GM23338 (cell line): ENCODE data around the gene NELFA. TPM values are rescaled to one million over a fixed set of nuclear protein-coding genes. Genes with fewer than 3 reads are reported as not detected.

Experiments
- ATAC-seq: fragments of 200-7000 bp; cut with Tn5 transposase; 3 replicates; pipeline ENCODE4 v1.9.1; 2020
- DNase-seq: peaks from one replicate; pipeline ENCODE4 v3.0.0-alpha.2; 2015; ENCODE audit warnings: low spot score
- H2AFZ ChIP-seq: fragments of 200-600 bp; sonication (generic); 2 replicates; pipeline ENCODE4 v1.8.0; 2016; ENCODE audit warnings: antibody characterized with exemption, mild to moderate bottlenecking, moderate library complexity
- H3F3A ChIP-seq: fragments of 200-600 bp; sonication (generic); replicated peaks from 2 replicates; pipeline ENCODE4 v1.8.0; 2017; ENCODE audit warnings: antibody characterized with exemption, mixed run types, low read depth
- H3K27ac ChIP-seq: fragments of 200-600 bp; sonication (generic); 2 replicates; pipeline ENCODE4 v1.6.1; 2016; ENCODE audit warnings: low read depth
- H3K27me3 ChIP-seq: fragments of 200-600 bp; sonication (generic); 2 replicates; pipeline ENCODE4 v1.8.0; 2016; ENCODE audit warnings: mild to moderate bottlenecking, mixed run types, moderate library complexity; ENCODE audit not compliant: insufficient read depth
- H3K36me3 ChIP-seq: fragments of 200-600 bp; sonication (generic); 2 replicates; pipeline ENCODE4 v1.8.0; 2016; ENCODE audit warnings: mild to moderate bottlenecking; ENCODE audit not compliant: insufficient read depth
- H3K4me1 ChIP-seq: fragments of 200-600 bp; sonication (generic); 2 replicates; pipeline ENCODE4 v1.8.0; 2016; ENCODE audit warnings: mild to moderate bottlenecking, moderate library complexity; ENCODE audit not compliant: insufficient read depth
- H3K4me2 ChIP-seq: fragments of 200-600 bp; sonication (generic); 2 replicates; pipeline ENCODE4 v1.7.1; 2017; ENCODE audit warnings: mixed run types
- H3K4me3 ChIP-seq: fragments of 200-600 bp; sonication (generic); 2 replicates; pipeline ENCODE4 v1.6.1; 2016; ENCODE audit warnings: mixed run types
- H3K79me2 ChIP-seq: fragments of 200-600 bp; sonication (generic); replicated peaks from 2 replicates; pipeline ENCODE4 v1.8.0; 2017; ENCODE audit warnings: mild to moderate bottlenecking; ENCODE audit not compliant: insufficient read depth
- H3K9me2 ChIP-seq: fragments of 200-600 bp; sonication (generic); 2 replicates; pipeline ENCODE4 v1.8.0; 2017; ENCODE audit not compliant: insufficient read depth
- H4K20me1 ChIP-seq: fragments of 200-600 bp; sonication (generic); replicated peaks from 2 replicates; pipeline ENCODE4 v1.8.0; 2017; ENCODE audit warnings: mild to moderate bottlenecking; ENCODE audit not compliant: insufficient read depth
- H3K27ac Mint-ChIP-seq: 2 replicates; pipeline ENCODE4 v1.8.0; 2020; ENCODE audit warnings: inconsistent platforms, mild to moderate bottlenecking, moderate library complexity, mixed read lengths
- H3K27me3 Mint-ChIP-seq: 3 replicates; pipeline ENCODE4 v1.8.0; 2022; ENCODE audit warnings: low read depth, mild to moderate bottlenecking, moderate library complexity, mixed read lengths, inconsistent platforms; ENCODE audit not compliant: insufficient read depth, poor library complexity
- H3K36me3 Mint-ChIP-seq: 3 replicates; pipeline ENCODE4 v1.8.0; 2021; ENCODE audit warnings: low read depth, mild to moderate bottlenecking, inconsistent platforms, moderate library complexity, mixed read lengths
- H3K4me1 Mint-ChIP-seq: 3 replicates; pipeline ENCODE4 v1.8.0; 2020; ENCODE audit warnings: mild to moderate bottlenecking, inconsistent platforms, mixed read lengths
- H3K4me3 Mint-ChIP-seq: 3 replicates; pipeline ENCODE4 v1.8.0; 2021; ENCODE audit warnings: moderate library complexity, mild to moderate bottlenecking, inconsistent platforms, mixed read lengths
- H3K9me3 Mint-ChIP-seq: 3 replicates; pipeline ENCODE4 v1.8.0; 2020; ENCODE audit warnings: moderate library complexity, mild to moderate bottlenecking, inconsistent platforms, mixed read lengths
- CREB1 ChIP-seq: fragments of 250-450 bp; sonication (Bioruptor Pico); IDR thresholded peaks from 2 replicates; pipeline ENCODE4 v1.5.0; 2020; ENCODE audit warnings: low read depth, mild to moderate bottlenecking, moderate library complexity
- EZH2 ChIP-seq: fragments of 200-600 bp; sonication (generic); IDR thresholded peaks from one replicate; pipeline ENCODE4 v1.8.0; 2017; ENCODE audit warnings: antibody characterized with exemption, mild to moderate bottlenecking, low read depth; ENCODE audit not compliant: unreplicated experiment
- EZH2phosphoT487 ChIP-seq: fragments of 200-600 bp; sonication (generic); IDR thresholded peaks from one replicate; pipeline ENCODE4 v1.8.1; 2018; ENCODE audit warnings: antibody characterized with exemption; ENCODE audit not compliant: unreplicated experiment
- JUNB ChIP-seq: IDR thresholded peaks from one replicate; pipeline ENCODE4 v1.6.1; 2016; ENCODE audit warnings: antibody characterized with exemption; ENCODE audit not compliant: unreplicated experiment
- NANOG ChIP-seq: IDR thresholded peaks from 2 replicates; pipeline ENCODE4 v1.6.1; 2016; ENCODE audit warnings: antibody characterized with exemption, borderline replicate concordance
- POLR2AphosphoS5 ChIP-seq: IDR thresholded peaks from 2 replicates; pipeline ENCODE4 v1.6.1; 2016; ENCODE audit warnings: antibody characterized with exemption, low read depth
- STAT1 ChIP-seq: IDR thresholded peaks from one replicate; pipeline ENCODE4 v1.6.1; 2016; ENCODE audit warnings: antibody characterized with exemption; ENCODE audit not compliant: unreplicated experiment
- ZNF114 ChIP-seq: fragments of 250-450 bp; sonication (Bioruptor Pico); IDR thresholded peaks from 2 replicates; pipeline ENCODE4 v1.5.0; 2020; ENCODE audit warnings: mild to moderate bottlenecking, moderate library complexity
- polyA plus RNA-seq: library from polyadenylated mRNA; unstranded; fragments of >200 nt; fragmentation: Nextera tagmentation; extraction: Ambion mirVana; gene quantifications from 2 replicates; pipeline ENCODE4 v1.2.1, GENCODE V29; 2016
- total RNA-seq: library from RNA; depleted of rRNA; stranded (reverse); fragments of >200 nt; shearing (Covaris generic); gene quantifications from 2 replicates; pipeline ENCODE4 v1.2.3, GENCODE V29; 2014
- TF ChIP-seq, protein P1 (sequence below): IDR thresholded peaks from 2 replicates; pipeline ENCODE4 v1.6.1; 2016; ENCODE audit warnings: antibody characterized with exemption
- TF ChIP-seq, protein P2 (sequence below): fragments of 250-450 bp; sonication (Bioruptor Pico); IDR thresholded peaks from 2 replicates; pipeline ENCODE4 v1.5.0; 2020; ENCODE audit warnings: mild to moderate bottlenecking, moderate library complexity
- TF ChIP-seq, protein P3 (sequence below), 2 experiments: fragments of 200-600 bp in 1 of 2; sonication (generic) in 1 of 2; conservative IDR thresholded peaks; 2 replicates each; pipeline versions ENCODE4 v1.5.1 to v1.6.1; 2016 to 2017; ENCODE audit warnings: antibody characterized with exemption in 2 of 2, low read depth in 2 of 2, mild to moderate bottlenecking in 2 of 2, moderate library complexity in 1 of 2

Gene NELFA
- total and polyA plus RNA-seq, 2 experiments from 2014 or later = 62.8 to 63.3 TPM

DNA sequence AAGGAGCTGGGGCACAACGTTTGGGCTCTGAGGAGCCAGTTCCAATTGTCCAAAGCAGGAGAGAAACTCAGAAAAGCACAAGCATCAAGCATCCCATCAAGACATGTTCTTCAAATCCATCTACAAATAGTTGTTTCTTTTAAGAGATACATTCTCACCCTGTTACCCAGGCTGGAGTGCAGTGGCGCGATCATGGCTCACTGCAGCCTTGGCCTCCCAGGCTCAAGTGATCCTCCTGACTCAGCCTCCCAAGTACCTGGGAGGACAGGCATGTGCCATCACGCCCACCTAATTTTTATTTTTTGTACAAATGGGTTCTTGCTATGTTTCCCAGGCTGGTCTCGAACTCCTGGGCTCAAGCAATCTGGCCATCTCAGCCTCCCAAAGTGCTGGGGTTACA, 18.1 kb downstream of the NELFA start:
- no peaks in the 10 kb centered on the region for H3K36me3 ChIP-seq
- ATAC-seq (no peak), DNase-seq (no peak)
- peaks cover 55% of the 10 kb centered on the region for H3K79me2 ChIP-seq
- no peaks in the 10 kb centered on the region for H3K27me3 ChIP-seq
- Mint-ChIP-seq H3K4me1 (no peaks in the 10 kb centered on the region), H3K9me3 (no peaks in the 10 kb centered on the region), H3K4me3 (no peak overlapping the region), H3K27ac (no peak overlapping the region), H3K36me3 (peaks cover 38% of the 10 kb centered on the region), H3K27me3 (peaks cover 2% of the 10 kb centered on the region)
- no peak overlapping the region for H3K4me2 ChIP-seq
- no peaks in the 10 kb centered on the region for H3K9me2 ChIP-seq
- no peaks in the 10 kb centered on the region for H3F3A ChIP-seq
- H3K4me3 ChIP-seq = no peak overlapping the region
- H2AFZ ChIP-seq = no peak overlapping the region
- TF ChIP-seq JUNB (no peak), CREB1 (CRISPR knock-in tag) (no peak), NANOG (no peak), STAT1 (no peak), EZH2 (no peak), ZNF114 (CRISPR knock-in tag) (no peak), EZH2phosphoT487 (no peak), POLR2AphosphoS5 (no peak)
- TF ChIP-seq, protein P1, sequence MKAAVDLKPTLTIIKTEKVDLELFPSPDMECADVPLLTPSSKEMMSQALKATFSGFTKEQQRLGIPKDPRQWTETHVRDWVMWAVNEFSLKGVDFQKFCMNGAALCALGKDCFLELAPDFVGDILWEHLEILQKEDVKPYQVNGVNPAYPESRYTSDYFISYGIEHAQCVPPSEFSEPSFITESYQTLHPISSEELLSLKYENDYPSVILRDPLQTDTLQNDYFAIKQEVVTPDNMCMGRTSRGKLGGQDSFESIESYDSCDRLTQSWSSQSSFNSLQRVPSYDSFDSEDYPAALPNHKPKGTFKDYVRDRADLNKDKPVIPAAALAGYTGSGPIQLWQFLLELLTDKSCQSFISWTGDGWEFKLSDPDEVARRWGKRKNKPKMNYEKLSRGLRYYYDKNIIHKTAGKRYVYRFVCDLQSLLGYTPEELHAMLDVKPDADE = no peak
- TF ChIP-seq, protein P2, sequence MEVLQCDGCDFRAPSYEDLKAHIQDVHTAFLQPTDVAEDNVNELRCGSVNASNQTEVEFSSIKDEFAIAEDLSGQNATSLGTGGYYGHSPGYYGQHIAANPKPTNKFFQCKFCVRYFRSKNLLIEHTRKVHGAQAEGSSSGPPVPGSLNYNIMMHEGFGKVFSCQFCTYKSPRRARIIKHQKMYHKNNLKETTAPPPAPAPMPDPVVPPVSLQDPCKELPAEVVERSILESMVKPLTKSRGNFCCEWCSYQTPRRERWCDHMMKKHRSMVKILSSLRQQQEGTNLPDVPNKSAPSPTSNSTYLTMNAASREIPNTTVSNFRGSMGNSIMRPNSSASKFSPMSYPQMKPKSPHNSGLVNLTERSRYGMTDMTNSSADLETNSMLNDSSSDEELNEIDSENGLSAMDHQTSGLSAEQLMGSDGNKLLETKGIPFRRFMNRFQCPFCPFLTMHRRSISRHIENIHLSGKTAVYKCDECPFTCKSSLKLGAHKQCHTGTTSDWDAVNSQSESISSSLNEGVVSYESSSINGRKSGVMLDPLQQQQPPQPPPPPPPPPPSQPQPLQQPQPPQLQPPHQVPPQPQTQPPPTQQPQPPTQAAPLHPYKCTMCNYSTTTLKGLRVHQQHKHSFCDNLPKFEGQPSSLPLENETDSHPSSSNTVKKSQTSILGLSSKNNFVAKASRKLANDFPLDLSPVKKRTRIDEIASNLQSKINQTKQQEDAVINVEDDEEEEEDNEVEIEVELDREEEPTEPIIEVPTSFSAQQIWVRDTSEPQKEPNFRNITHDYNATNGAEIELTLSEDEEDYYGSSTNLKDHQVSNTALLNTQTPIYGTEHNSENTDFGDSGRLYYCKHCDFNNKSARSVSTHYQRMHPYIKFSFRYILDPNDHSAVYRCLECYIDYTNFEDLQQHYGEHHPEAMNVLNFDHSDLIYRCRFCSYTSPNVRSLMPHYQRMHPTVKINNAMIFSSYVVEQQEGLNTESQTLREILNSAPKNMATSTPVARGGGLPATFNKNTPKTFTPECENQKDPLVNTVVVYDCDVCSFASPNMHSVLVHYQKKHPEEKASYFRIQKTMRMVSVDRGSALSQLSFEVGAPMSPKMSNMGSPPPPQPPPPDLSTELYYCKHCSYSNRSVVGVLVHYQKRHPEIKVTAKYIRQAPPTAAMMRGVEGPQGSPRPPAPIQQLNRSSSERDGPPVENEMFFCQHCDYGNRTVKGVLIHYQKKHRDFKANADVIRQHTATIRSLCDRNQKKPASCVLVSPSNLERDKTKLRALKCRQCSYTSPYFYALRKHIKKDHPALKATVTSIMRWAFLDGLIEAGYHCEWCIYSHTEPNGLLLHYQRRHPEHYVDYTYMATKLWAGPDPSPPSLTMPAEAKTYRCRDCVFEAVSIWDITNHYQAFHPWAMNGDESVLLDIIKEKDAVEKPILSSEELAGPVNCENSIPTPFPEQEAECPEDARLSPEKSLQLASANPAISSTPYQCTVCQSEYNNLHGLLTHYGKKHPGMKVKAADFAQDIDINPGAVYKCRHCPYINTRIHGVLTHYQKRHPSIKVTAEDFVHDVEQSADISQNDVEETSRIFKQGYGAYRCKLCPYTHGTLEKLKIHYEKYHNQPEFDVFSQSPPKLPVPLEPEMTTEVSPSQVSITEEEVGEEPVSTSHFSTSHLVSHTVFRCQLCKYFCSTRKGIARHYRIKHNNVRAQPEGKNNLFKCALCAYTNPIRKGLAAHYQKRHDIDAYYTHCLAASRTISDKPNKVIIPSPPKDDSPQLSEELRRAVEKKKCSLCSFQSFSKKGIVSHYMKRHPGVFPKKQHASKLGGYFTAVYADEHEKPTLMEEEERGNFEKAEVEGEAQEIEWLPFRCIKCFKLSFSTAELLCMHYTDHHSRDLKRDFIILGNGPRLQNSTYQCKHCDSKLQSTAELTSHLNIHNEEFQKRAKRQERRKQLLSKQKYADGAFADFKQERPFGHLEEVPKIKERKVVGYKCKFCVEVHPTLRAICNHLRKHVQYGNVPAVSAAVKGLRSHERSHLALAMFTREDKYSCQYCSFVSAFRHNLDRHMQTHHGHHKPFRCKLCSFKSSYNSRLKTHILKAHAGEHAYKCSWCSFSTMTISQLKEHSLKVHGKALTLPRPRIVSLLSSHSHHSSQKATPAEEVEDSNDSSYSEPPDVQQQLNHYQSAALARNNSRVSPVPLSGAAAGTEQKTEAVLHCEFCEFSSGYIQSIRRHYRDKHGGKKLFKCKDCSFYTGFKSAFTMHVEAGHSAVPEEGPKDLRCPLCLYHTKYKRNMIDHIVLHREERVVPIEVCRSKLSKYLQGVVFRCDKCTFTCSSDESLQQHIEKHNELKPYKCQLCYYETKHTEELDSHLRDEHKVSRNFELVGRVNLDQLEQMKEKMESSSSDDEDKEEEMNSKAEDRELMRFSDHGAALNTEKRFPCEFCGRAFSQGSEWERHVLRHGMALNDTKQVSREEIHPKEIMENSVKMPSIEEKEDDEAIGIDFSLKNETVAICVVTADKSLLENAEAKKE = no peak
- TF ChIP-seq, protein P3, sequence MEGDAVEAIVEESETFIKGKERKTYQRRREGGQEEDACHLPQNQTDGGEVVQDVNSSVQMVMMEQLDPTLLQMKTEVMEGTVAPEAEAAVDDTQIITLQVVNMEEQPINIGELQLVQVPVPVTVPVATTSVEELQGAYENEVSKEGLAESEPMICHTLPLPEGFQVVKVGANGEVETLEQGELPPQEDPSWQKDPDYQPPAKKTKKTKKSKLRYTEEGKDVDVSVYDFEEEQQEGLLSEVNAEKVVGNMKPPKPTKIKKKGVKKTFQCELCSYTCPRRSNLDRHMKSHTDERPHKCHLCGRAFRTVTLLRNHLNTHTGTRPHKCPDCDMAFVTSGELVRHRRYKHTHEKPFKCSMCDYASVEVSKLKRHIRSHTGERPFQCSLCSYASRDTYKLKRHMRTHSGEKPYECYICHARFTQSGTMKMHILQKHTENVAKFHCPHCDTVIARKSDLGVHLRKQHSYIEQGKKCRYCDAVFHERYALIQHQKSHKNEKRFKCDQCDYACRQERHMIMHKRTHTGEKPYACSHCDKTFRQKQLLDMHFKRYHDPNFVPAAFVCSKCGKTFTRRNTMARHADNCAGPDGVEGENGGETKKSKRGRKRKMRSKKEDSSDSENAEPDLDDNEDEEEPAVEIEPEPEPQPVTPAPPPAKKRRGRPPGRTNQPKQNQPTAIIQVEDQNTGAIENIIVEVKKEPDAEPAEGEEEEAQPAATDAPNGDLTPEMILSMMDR (conservative IDR thresholded peaks at IDR 0.05; ENCODE audit: low read depth in 2 of 2) = no peak
- no peak overlapping the region for H3K27ac ChIP-seq
- H3K4me1 ChIP-seq = no peaks in the 10 kb centered on the region
- H4K20me1 ChIP-seq = peaks cover 44% of the 10 kb centered on the region
